A549 (cell line): ENCODE results near the gene OXNAD1. TPM values are rescaled to one million over a fixed set of nuclear protein-coding genes. Genes with fewer than 3 reads are reported as not detected.

Experiments used
- ATAC-seq, 2 experiments: fragments of 200-7000 bp in 1 of 2; fragments of >200 bp in 1 of 2; cut with Nextera tagmentation in 1 of 2; cut with Tn5 transposase in 1 of 2; 3 replicates each; pipeline versions ENCODE4 v1.8.0 to v1.9.1; 2018 to 2020; ENCODE audit warnings: mild to moderate bottlenecking in 1 of 2, moderate library complexity in 1 of 2
- CTCF ChIA-PET: fragments of 300-600 bp; sonication (Branson Sonifier 250); formaldehyde crosslinking; extraction: SDS; loops from one replicate; lab custom pipeline; 2021; ENCODE audit warnings: antibody characterized with exemption, inconsistent platforms; lab: Yijun Ruan, JAX
- POLR2A ChIA-PET: fragments of 350-600 bp; formaldehyde crosslinking; extraction: SDS; loops from one replicate; lab custom pipeline; 2021; ENCODE audit warnings: antibody characterized with exemption, inconsistent platforms; lab: Yijun Ruan, JAX
- DNase-seq, 2 experiments: peaks; one replicate each; pipeline versions ENCODE4 v3.0.0 to v3.0.0-alpha.2; 2011 to 2016; ENCODE audit warnings: low read depth in 1 of 2, low spot score in 1 of 2
- FAIRE-seq: peaks from 2 replicates; lab custom pipeline; 2011; peaks lifted over from hg19 to GRCh38; lab: Jason Lieb, UNC
- H3K27ac ChIP-seq, 2 experiments: fragments of >200 bp; sonication (Bioruptor Twin); formaldehyde crosslinking; 3 replicates each; pipeline ENCODE4 v1.5.1; 2016 to 2017
- H3K4me1 ChIP-seq: fragments of >200 bp; sonication (Bioruptor Twin); formaldehyde crosslinking; 3 replicates; pipeline ENCODE4 v1.6.1; 2016
- H3K4me2 ChIP-seq: fragments of >200 bp; sonication (Bioruptor Twin); formaldehyde crosslinking; 3 replicates; pipeline ENCODE4 v1.6.1; 2016
- H3K4me3 ChIP-seq: fragments of >200 bp; sonication (Bioruptor Twin); formaldehyde crosslinking; 3 replicates; pipeline ENCODE4 v1.5.1; 2016
- H3K9me3 ChIP-seq: fragments of >200 bp; sonication (Bioruptor Twin); formaldehyde crosslinking; 3 replicates; pipeline ENCODE4 v1.6.1; 2016
- CHD4 ChIP-seq: fragments of 200-600 bp; sonication (generic); IDR thresholded peaks from 2 replicates; pipeline ENCODE4 v1.6.1; 2016; ENCODE audit warnings: antibody characterized with exemption, mild to moderate bottlenecking, borderline replicate concordance
- EHMT2 ChIP-seq: fragments of 200-600 bp; sonication (generic); IDR thresholded peaks from 2 replicates; pipeline ENCODE4 v1.6.1; 2016; ENCODE audit warnings: antibody characterized with exemption, low read depth, mild to moderate bottlenecking, moderate library complexity
- ELK1 ChIP-seq: fragments of 150-350 bp; IDR thresholded peaks from 2 replicates; pipeline ENCODE4 v1.6.1; 2014; ENCODE audit warnings: low read depth, mild to moderate bottlenecking, low read length
- FOSL2 ChIP-seq, 2 experiments: fragments of 450-650 bp in 1 of 2; fragments of >200 bp in 1 of 2; sonication (Bioruptor Twin) in 1 of 2; formaldehyde crosslinking; IDR thresholded peaks; 2 replicates each; pipeline versions ENCODE4 v1.5.0 to v1.6.1; 2016 to 2020; ENCODE audit warnings: mild to moderate bottlenecking in 1 of 2, moderate library complexity in 1 of 2
- GATA3 ChIP-seq: IDR thresholded peaks from 2 replicates; pipeline ENCODE4 v1.6.1; 2012; ENCODE audit warnings: borderline replicate concordance
- JUN ChIP-seq, 2 experiments: fragments of >200 bp; sonication (Bioruptor Twin); formaldehyde crosslinking; IDR thresholded peaks; 2 replicates in 1 of 2; 3 replicates in 1 of 2; pipeline ENCODE4 v1.6.1; 2016 to 2017
- MAZ ChIP-seq: fragments of 150-350 bp; IDR thresholded peaks from 2 replicates; pipeline ENCODE4 v1.6.1; 2014; ENCODE audit warnings: antibody characterized with exemption, low read depth, low read length, borderline replicate concordance
- MYC ChIP-seq: IDR thresholded peaks from 2 replicates; pipeline ENCODE4 v1.6.1; 2012; ENCODE audit warnings: mild to moderate bottlenecking, inconsistent platforms, low read length, improper control_type of control experiment, borderline replicate concordance
- NFE2L2 ChIP-seq: fragments of 150-350 bp; conservative IDR thresholded peaks from 2 replicates; pipeline ENCODE4 v1.6.1; 2014; ENCODE audit warnings: low read length
- RARB ChIP-seq: fragments of 250-450 bp; sonication (Bioruptor Pico); IDR thresholded peaks from 2 replicates; pipeline ENCODE4 v1.8.0; 2021; ENCODE audit warnings: mild to moderate bottlenecking, moderate library complexity
- REST ChIP-seq: fragments of 200-600 bp; sonication (generic); IDR thresholded peaks from 2 replicates; pipeline ENCODE4 v1.6.1; 2016; ENCODE audit warnings: antibody characterized with exemption, mild to moderate bottlenecking, moderate library complexity
- RNF2 ChIP-seq: fragments of 200-600 bp; sonication (generic); IDR thresholded peaks from 2 replicates; pipeline ENCODE4 v1.6.1; 2016; ENCODE audit warnings: low read depth, mild to moderate bottlenecking, antibody characterized with exemption, moderate library complexity, borderline replicate concordance
- TFCP2L1 ChIP-seq: fragments of 250-450 bp; sonication (Bioruptor Pico); IDR thresholded peaks from 2 replicates; pipeline ENCODE4 v1.5.0; 2021; ENCODE audit warnings: mild to moderate bottlenecking
- ZNF302 ChIP-seq: fragments of 250-450 bp; sonication (Bioruptor Pico); IDR thresholded peaks from 2 replicates; pipeline ENCODE4 v1.9.0; 2021; ENCODE audit warnings: inconsistent platforms, mild to moderate bottlenecking, moderate library complexity
- WGBS: methylation state at CpG from one replicate; pipeline ENCODE4 v1.1.6; 2017; ENCODE audit errors: missing lambda C conversion rate; 5-methylcytosine and 5-hydroxymethylcytosine counted together
- polyA plus RNA-seq, 4 experiments: library from polyadenylated mRNA; depleted of rRNA in 3 of 4; stranded (reverse); fragments of >200 nt; fragmentation: RNase III in 1 of 4; extraction: RNeasy Plus Mini Kit Qiagen cat#74134 plus additional on column Dnase treatment in 1 of 4; gene quantifications; 2 replicates in 3 of 4; 3 replicates in 1 of 4; pipeline ENCODE4 v1.2.3, GENCODE V29; 2011 to 2017

OXNAD1 gene
- polyA plus RNA-seq, 2 of the 4 experiments (the other 2 are of a cell fraction), result 8.8 to 25.9 TPM

GRCh38 chr3:16252243-16252978, 12.6 kb upstream of the OXNAD1 start:
- DNase-seq (no peak), FAIRE-seq (no peak), ATAC-seq (no peak)
- Histone ChIP-seq H3K27ac (no peak overlapping the region), H3K4me2 (no peak overlapping the region), H3K4me1 (peaks cover 6% of the 10 kb centered on the region), H3K9me3 (no peaks in the 10 kb centered on the region), H3K4me3 (no peak overlapping the region)
- no peak for TF ChIP-seq ZNF302 (CRISPR knock-in tag)
- no peak for TF ChIP-seq EHMT2
- no peak for TF ChIP-seq MYC
- no peak for TF ChIP-seq MAZ
- TF ChIP-seq GATA3, result no peak
- no peak for TF ChIP-seq RNF2
- no peak for TF ChIP-seq JUN (IDR thresholded peaks at IDR 0.05)
- WGBS, result 53% methylated on average over 7 of the region's 7 CpGs
- CTCF ChIA-PET, result interaction anchor here (0.6 to 3.9 kb wide), 9 partner anchors 9 to 437 kb away, joined by 3 to 14 read pairs (median 5); partner anchors contain the start of genes DPH3 and OXNAD1
- POLR2A ChIA-PET, result no interaction called here

GRCh38 chr3:16252988-16253387, 12.0 kb upstream of the OXNAD1 start:
- POLR2A ChIA-PET, result no interaction called here

More at GRCh38 chr3:16252988-16253387, 12.0 kb upstream of the OXNAD1 start:
- Histone ChIP-seq H3K9me3 (no peaks in the 10 kb centered on the region), H3K27ac (no peak overlapping the region), H3K4me2 (no peak overlapping the region), H3K4me3 (no peak overlapping the region), H3K4me1 (no peaks in the 10 kb centered on the region; the same call in 2 of the 3 replicates)
- no peak for FAIRE-seq
- WGBS, result 83% methylated on average over 2 of the region's 2 CpGs
- CTCF ChIA-PET, result interaction anchor here (0.6 to 3.9 kb wide), 10 partner anchors 9 to 437 kb away, joined by 3 to 14 read pairs (median 5); partner anchors contain the start of genes DPH3 and OXNAD1
- no peak for DNase-seq
- no peak for TF ChIP-seq CHD4
- TF ChIP-seq RARB (CRISPR knock-in tag), result no peak
- TF ChIP-seq ELK1, result no peak
- no peak for TF ChIP-seq NFE2L2
- TF ChIP-seq REST, result no peak
- TF ChIP-seq FOSL2 (IDR thresholded peaks at IDR 0.05), result no peak
- no peak for TF ChIP-seq FOSL2 (CRISPR knock-in tag; IDR thresholded peaks at IDR 0.05)
- TF ChIP-seq TFCP2L1 (CRISPR knock-in tag), result no peak
- no peak for ATAC-seq
